ENCODE results near the gene RHEB. TPM values are rescaled to one million over a fixed set of nuclear protein-coding genes. Genes with fewer than 3 reads are reported as not detected.
A peak's percentile ranks its signal among the peaks of the same experiment; 100 is the strongest.

RHEB gene, protein sequence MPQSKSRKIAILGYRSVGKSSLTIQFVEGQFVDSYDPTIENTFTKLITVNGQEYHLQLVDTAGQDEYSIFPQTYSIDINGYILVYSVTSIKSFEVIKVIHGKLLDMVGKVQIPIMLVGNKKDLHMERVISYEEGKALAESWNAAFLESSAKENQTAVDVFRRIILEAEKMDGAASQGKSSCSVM
- total RNA-seq (ENCODE audit: low replicate concordance) = 98.8 and 173 TPM in 2 replicates

DNA sequence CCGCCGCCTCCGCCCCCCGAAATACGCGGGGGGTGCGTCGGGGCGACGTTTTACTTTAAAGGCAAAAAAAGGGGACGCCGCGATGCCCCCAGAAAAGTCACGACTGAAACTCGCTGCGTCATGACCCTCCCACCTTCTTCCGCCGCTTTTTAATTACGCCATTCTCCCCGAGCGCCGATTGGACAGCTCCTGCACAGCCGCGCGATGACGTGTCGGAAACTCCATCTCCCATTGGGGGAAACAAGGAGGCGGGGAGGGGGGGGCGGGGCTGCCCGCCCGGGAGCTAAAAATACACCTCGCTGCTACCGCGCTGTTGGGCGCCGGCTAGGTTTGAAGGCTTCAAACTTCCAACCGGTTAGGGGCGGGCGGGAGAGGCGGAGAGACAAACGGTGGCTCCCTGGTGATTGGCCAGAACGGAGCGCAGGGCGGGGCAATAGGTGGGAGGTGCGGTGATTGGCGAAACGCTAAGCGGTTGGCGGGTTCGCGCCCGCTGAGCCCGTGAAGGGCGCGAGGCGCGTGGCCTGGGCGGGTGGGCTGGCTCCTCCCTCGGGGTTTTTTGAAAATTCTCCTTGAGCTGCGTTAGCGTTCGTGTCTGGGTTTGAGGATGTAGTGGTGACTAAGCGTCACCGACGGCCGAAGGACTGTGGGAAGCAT is at the start of gene RHEB:
TSS of gene RHEB (minus strand) at position 131 of the 654 bp plus-strand sequence. CDS start 384 bp downstream, outside the sequence.
- peak; percentile 99 for DNase-seq (ENCODE audit: low read depth)
- H3K4me3 ChIP-seq (ENCODE audit: low read depth, low read length) = peak within 1 kb of the TSS; percentile 81
- TF ChIP-seq, protein P1, sequence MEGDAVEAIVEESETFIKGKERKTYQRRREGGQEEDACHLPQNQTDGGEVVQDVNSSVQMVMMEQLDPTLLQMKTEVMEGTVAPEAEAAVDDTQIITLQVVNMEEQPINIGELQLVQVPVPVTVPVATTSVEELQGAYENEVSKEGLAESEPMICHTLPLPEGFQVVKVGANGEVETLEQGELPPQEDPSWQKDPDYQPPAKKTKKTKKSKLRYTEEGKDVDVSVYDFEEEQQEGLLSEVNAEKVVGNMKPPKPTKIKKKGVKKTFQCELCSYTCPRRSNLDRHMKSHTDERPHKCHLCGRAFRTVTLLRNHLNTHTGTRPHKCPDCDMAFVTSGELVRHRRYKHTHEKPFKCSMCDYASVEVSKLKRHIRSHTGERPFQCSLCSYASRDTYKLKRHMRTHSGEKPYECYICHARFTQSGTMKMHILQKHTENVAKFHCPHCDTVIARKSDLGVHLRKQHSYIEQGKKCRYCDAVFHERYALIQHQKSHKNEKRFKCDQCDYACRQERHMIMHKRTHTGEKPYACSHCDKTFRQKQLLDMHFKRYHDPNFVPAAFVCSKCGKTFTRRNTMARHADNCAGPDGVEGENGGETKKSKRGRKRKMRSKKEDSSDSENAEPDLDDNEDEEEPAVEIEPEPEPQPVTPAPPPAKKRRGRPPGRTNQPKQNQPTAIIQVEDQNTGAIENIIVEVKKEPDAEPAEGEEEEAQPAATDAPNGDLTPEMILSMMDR (IDR thresholded peaks at IDR 0.05; ENCODE audit: insufficient read depth, low read length) = no peak

DNA sequence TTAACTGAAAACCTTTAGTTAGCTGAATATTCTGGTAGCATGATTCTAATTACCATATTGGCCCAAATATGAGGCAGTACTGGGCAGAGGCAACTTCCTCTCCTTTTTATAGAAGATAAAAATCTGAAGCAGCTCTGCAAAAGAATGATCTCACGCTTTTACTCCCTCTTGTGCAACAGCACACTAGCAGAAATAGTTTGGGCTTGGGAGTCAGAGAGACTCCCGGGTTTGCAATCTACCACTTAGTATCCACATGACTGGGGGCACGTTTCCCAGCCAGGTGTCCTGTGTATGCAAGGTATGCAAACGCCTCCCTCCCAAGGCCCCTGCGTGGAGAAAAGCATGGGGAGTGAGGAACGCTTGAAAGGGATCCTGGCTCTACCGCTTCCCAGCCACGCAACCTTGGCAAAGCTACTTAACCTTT is 47.2 kb upstream of the RHEB start:
- H3K4me3 ChIP-seq (ENCODE audit: low read depth, low read length) = no peak overlapping the region
- DNase-seq (ENCODE audit: low read depth) = peak; percentile 82
- TF ChIP-seq, protein P1 (IDR thresholded peaks at IDR 0.05; ENCODE audit: insufficient read depth, low read length) = no peak

DNA sequence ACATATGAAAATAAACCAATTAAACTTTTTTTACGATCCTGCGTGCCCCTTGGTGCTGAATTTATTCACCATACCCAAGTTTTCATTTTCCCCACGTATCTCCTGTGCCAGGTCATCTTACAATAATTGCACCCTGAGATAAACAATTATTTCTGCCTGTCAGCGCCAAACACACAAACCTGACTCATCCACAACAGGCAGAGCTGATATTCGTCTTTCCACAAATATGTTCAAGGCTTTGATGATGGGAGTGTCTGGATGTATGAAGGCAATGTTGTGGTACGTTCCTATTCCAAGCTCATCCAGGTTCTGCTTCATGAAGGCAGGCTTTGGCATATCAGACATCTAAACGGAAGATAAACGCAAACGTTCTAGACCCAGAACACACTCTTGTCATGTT is 45.8 kb upstream of the RHEB start:
- DNase-seq (ENCODE audit: low read depth) = no peak
- no peak overlapping the region for H3K4me3 ChIP-seq (ENCODE audit: low read depth, low read length)
- TF ChIP-seq, protein P1 (IDR thresholded peaks at IDR 0.05; ENCODE audit: insufficient read depth, low read length) = no peak

DNA sequence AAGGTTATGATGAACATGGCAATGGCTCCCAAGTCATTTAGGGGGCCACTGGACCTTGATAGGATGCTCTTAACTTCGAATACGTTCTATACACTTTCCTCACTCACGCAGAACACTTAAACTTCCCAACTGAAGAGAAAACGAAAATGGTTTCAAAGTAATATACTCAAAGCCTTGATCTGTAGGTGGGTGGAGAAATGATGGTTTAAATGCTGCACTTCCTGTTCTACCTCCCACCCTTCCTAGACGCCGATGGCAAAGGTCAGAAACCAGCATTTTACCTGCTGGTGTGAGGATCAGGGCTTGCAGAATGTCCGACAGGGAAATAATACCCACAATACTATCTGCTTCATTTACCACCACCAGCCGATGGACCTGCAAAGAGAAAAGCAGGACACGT is 40.5 kb upstream of the RHEB start:
- no peak overlapping the region for H3K4me3 ChIP-seq (ENCODE audit: low read depth, low read length)
- TF ChIP-seq, protein P1 (IDR thresholded peaks at IDR 0.05; ENCODE audit: insufficient read depth, low read length) = no peak
- no peak for DNase-seq (ENCODE audit: low read depth)

DNA sequence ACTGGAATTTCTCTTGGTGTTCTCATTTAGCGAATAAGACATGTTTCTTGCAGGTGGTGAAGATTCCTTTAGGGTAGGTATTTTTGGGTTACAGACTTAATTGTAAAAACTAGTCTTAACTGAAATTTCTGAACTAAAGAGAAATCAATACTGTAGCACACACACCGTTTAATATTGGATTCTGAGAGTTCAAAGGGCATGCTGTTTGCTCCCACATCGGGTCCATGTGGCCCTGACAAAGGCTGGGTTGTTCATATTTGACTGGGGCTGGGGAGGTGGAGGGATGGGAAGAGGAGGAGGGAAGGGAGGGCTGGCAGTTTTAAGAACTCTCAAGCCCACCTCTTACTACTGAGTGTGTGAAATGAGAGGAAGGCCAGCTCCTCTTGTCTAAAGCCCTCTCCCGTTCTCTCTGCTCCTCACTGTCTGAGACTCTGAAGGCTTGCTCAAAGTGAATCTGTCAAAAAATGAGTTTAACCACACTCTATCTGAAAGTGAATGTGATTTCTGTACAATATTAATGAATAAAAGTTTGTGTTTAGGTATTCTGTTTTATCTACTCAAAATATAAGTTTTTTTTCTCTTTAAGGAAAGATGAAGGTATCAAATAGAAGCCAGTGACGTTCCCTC is 40.0 kb upstream of the RHEB start:
- no peak for DNase-seq (ENCODE audit: low read depth)
- TF ChIP-seq, protein P1 (IDR thresholded peaks at IDR 0.05; ENCODE audit: insufficient read depth, low read length) = no peak
- H3K4me3 ChIP-seq (ENCODE audit: low read depth, low read length) = no peak overlapping the region

DNA sequence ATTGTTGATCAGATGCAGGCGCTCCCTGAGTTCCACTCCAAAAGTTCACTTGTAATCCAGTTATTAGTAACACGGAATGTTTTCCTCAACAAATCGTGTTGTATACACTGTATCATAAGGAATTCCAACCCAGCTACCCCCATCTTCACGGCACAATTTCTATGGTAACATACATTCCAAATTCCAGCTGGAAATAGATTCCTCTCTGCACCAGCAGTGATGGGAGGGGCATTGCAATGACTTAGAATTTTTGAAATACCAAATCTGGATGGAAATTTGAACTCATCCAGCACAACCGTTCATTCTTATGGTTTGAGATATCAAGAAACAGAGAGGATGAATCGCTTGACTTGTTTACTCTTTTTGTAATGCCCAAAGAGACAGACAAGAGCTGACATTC is 38.9 kb upstream of the RHEB start:
- DNase-seq (ENCODE audit: low read depth) = peak; percentile 35
- no peak overlapping the region for H3K4me3 ChIP-seq (ENCODE audit: low read depth, low read length)
- TF ChIP-seq, protein P1 (IDR thresholded peaks at IDR 0.05; ENCODE audit: insufficient read depth, low read length) = no peak

Data from fibroblast of the aortic adventitia (primary cell).